ENCODE results near the gene GP1BA. TPM values are rescaled to one million over a fixed set of nuclear protein-coding genes. Genes with fewer than 3 reads are reported as not detected.

The GP1BA gene
- total and polyA plus RNA-seq, 2 donors (not counting 1 experiment from before 2014, with no cell fraction given) = 0.06 TPM; not detected in 1

DNA sequence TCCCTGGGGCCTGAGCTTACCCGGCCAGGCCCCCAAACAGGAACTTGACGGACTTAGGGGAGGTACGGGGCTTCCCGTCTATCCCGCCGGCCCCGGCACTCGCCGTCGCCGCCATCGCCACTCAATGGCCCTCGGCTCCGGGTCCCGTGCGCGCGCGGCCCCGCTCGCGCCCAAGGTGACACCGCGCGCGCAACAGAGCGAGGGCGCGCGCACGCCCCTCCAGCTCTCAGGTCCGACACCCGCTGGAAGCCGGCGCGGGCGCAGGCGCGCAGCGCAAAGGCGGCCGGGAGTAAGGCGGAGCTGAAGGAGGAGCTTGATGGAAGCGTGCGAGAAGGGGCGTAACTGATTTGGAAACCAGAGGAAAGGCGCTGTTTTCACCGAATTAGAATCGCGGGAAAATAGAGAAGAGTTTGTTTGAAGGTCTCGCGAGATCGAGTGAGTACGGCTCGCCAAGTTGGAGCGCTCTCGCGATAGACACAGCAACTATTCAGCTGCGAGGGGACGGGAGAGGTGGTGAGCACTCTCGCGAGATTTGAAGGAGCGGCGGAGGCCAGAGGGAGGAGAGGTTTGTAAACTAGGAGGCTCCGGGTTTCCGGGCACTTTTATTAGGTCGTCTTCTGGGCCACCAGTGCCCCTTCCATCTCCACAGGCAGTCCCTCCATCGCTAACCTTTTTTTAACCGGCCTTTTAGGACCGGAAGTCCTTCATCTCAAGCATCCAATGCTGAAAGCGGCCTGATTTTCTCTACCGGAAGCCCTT is 7.9 kb downstream of the GP1BA start, which contains the start of the genes RNF167 and SLC25A11:
RNF167 (plus strand) TSS at position 473 of the 759 bp plus-strand sequence. CDS start 642 bp downstream, outside the sequence.
SLC25A11 (minus strand) TSS at position 251 of the 759 bp plus-strand sequence; CDS start at position 115, 136 bp downstream.
- H3K4me1 Mint-ChIP-seq = peaks cover 58% of the 10 kb centered on the region
- Histone ChIP-seq H3K27ac (ENCODE audit: low read length in 2 of 2) (peak within 1 kb of the TSS; percentile 84 to 87), H2AFZ (ENCODE audit: insufficient read depth, low read depth, low read length, poor library complexity, severe bottlenecking) (peak within 1 kb of the TSS; percentile 78), H3K36me3 (replicated peaks in 1 of 2; ENCODE audit: control extremely low read depth in 1 of 2, control insufficient read depth in 1 of 2, extremely low read depth in 1 of 2, insufficient read depth in 2 of 2, low read length in 1 of 2) (peaks cover 0 to 43% of the 10 kb centered on the region in 2 experiments), H3K4me2 (replicated peaks; ENCODE audit: low read depth, low read length, poor library complexity, severe bottlenecking) (peak within 1 kb of the TSS; percentile 99), H3K79me2 (ENCODE audit: control insufficient read depth, insufficient read depth, low read length) (peaks cover 47% of the 10 kb centered on the region), H3K4me3 (ENCODE audit: control extremely low read depth in 1 of 5, extremely low read depth in 1 of 5, insufficient read depth in 1 of 5, low read depth in 2 of 5, low read length in 4 of 5) (peak within 1 kb of the TSS; percentile 83 to 100 (median 86)), H3K9me3 (ENCODE audit: control extremely low read depth in 1 of 3, control insufficient read depth in 2 of 3, insufficient read depth in 1 of 3, low read length in 2 of 3) (no peaks in the 10 kb centered on the region), H3K4me1 (ENCODE audit: control insufficient read depth in 2 of 2, insufficient read depth in 2 of 2, low read length in 2 of 2) (peaks cover 50 to 58% of the 10 kb centered on the region in 2 donors), H4K20me1 (ENCODE audit: control insufficient read depth, insufficient read depth, low read length, poor library complexity, severe bottlenecking) (peaks cover 11% of the 10 kb centered on the region), H3K9ac (ENCODE audit: low read length) (peak within 1 kb of the TSS; percentile 86), H3K27me3 (replicated peaks in 1 of 4; ENCODE audit: control extremely low read depth in 1 of 4, control insufficient read depth in 3 of 4, insufficient read depth in 4 of 4, low read length in 3 of 4) (no peaks in the 10 kb centered on the region)
- ChIA-PET CTCF (interaction anchor here (0.5 to 3.1 kb wide), 18 partner anchors 9 to 184 kb away, joined by 3 to 24 read pairs (median 6); partner anchors contain the start of genes CAMTA2, CHRNE, INCA1 and KIF1C), POLR2A (interaction anchor here (0.6 to 2.6 kb wide), 16 partner anchors 9 to 796 kb away, joined by 3 to 38 read pairs (median 4); partner anchors contain the start of genes ARRB2, C17orf107, CAMTA2 and CHRNE)
- DNase-seq = peak; percentile 99
- WGBS (ENCODE audit: insufficient coverage) = under 1% methylated on average over 70 of the region's 72 CpGs
- H3K27ac Mint-ChIP-seq = peak within 1 kb of the TSS; percentile 95
- intact Hi-C loops (cut with micrococcal nuclease) = loop anchor here (1.0 to 10.0 kb wide), 7 partner anchors 8 to 305 kb away; partner anchors contain the start of genes INCA1, KIF1C, PFN1 and PLD2
- no peaks in the 10 kb centered on the region for H3K9me3 Mint-ChIP-seq (ENCODE audit: insufficient read depth)
- H3K27me3 Mint-ChIP-seq = no peaks in the 10 kb centered on the region
- peak; percentile 84 for ATAC-seq (ENCODE audit: low read depth)
- peak within 1 kb of the TSS; percentile 89 for H3K4me3 Mint-ChIP-seq
- TF ChIP-seq CTCF (IDR thresholded peaks at IDR 0.05) (no peak), EZH2 (IDR thresholded peaks at IDR 0.05; ENCODE audit: borderline replicate concordance, insufficient read depth, low read depth, low read length, poor library complexity, severe bottlenecking) (no peak)

Data from B cell (primary cell).